Endothelial cell of umbilical vein (primary cell): Measurements from ENCODE around the gene SAT1. TPM values are rescaled to one million over a fixed set of nuclear protein-coding genes. Genes with fewer than 3 reads are reported as not detected.

ENCODE experiments used
- BruUV-seq: library from RNA; stranded (reverse); fragments of 400-500 nt; replicated peaks from 2 replicates; lab custom pipeline; 2021; lab: Mats Ljungman, UMichigan
- CTCF ChIA-PET: fragments of 300-600, 350-600 bp; sonication (Branson Sonifier 250); formaldehyde crosslinking; loops from one replicate; lab custom pipeline; 2021; ENCODE audit warnings: antibody characterized with exemption, inconsistent platforms; lab: Charles Lee
- POLR2A ChIA-PET: fragments of 300-600, 350-600 bp; sonication (Branson Sonifier 250); formaldehyde crosslinking; loops from one replicate; lab custom pipeline; 2021; ENCODE audit warnings: antibody characterized with exemption, inconsistent platforms; lab: Charles Lee
- DNase-seq: peaks from one replicate; pipeline ENCODE4 v3.0.0-alpha.2; 2011; ENCODE audit warnings: low read depth, low spot score
- FAIRE-seq: peaks from 2 replicates; lab custom pipeline; 2011; peaks lifted over from hg19 to GRCh38; lab: Jason Lieb, UNC
- H2AFZ ChIP-seq: 2 replicates; pipeline ENCODE4 v1.6.0; 2012; ENCODE audit warnings: low read depth, low read length, control low read depth, inconsistent platforms
- H3K27ac ChIP-seq: 2 replicates; pipeline ENCODE4 v1.5.1; 2011; ENCODE audit warnings: low read depth, mild to moderate bottlenecking, control low read depth, low read length, moderate library complexity; ENCODE audit not compliant: insufficient read depth
- H3K27me3 ChIP-seq, 2 experiments: 2 replicates each; pipeline versions ENCODE4 v1.6.0 to v1.6.1; 2011; ENCODE audit warnings: low read length in 2 of 2, mixed read lengths in 1 of 2; ENCODE audit not compliant: control insufficient read depth in 2 of 2, insufficient read depth in 2 of 2
- H3K36me3 ChIP-seq, 2 experiments: 2 replicates in 1 of 2; 3 replicates in 1 of 2; pipeline ENCODE4 v1.5.1; 2011; ENCODE audit warnings: low read length in 2 of 2, mild to moderate bottlenecking in 1 of 2, moderate library complexity in 1 of 2; ENCODE audit not compliant: control insufficient read depth in 2 of 2, insufficient read depth in 2 of 2; ENCODE audit errors: extremely low read depth in 1 of 2
- H3K4me1 ChIP-seq: 3 replicates; pipeline ENCODE4 v1.5.1; 2011; ENCODE audit warnings: mild to moderate bottlenecking, low read length; ENCODE audit not compliant: control insufficient read depth, insufficient read depth; ENCODE audit errors: extremely low read depth
- H3K4me2 ChIP-seq: 2 replicates; pipeline ENCODE4 v1.6.1; 2011; ENCODE audit warnings: low read length, control low read depth, mixed read lengths; ENCODE audit not compliant: insufficient read depth
- H3K4me3 ChIP-seq, 3 experiments: fragments of 200-600 bp in 1 of 3; sonication (generic), shearing (Covaris generic) in 1 of 3; replicated peaks in 1 of 3; 2 replicates each; pipeline ENCODE4 v1.5.1; 2011 to 2016; ENCODE audit warnings: control low read depth in 3 of 3, low read length in 3 of 3, mild to moderate bottlenecking in 2 of 3, inconsistent platforms in 1 of 3, low read depth in 1 of 3, moderate library complexity in 1 of 3; ENCODE audit not compliant: insufficient read depth in 1 of 3
- H3K79me2 ChIP-seq: 2 replicates; pipeline ENCODE4 v1.6.0; 2012; ENCODE audit warnings: low read length, inconsistent platforms; ENCODE audit not compliant: control insufficient read depth, insufficient read depth
- H3K9ac ChIP-seq: replicated peaks from 2 replicates; pipeline ENCODE3; 2011; ENCODE audit warnings: low read length, control low read depth; ENCODE audit not compliant: insufficient read depth; ENCODE audit errors: extremely low read depth
- H3K9me1 ChIP-seq: replicated peaks from 3 replicates; pipeline ENCODE4 v1.6.0; 2011; ENCODE audit warnings: mild to moderate bottlenecking, low read length; ENCODE audit not compliant: control insufficient read depth, insufficient read depth; ENCODE audit errors: extremely low read depth
- H3K9me3 ChIP-seq: replicated peaks from 2 replicates; pipeline ENCODE4 v1.5.1; 2012; ENCODE audit warnings: low read length, inconsistent platforms; ENCODE audit not compliant: control insufficient read depth, insufficient read depth
- H4K20me1 ChIP-seq: replicated peaks from 2 replicates; pipeline ENCODE3; 2011; ENCODE audit warnings: mild to moderate bottlenecking, low read length; ENCODE audit not compliant: control insufficient read depth, insufficient read depth; ENCODE audit errors: extremely low read depth
- FOS ChIP-seq: IDR thresholded peaks from 2 replicates; pipeline ENCODE4 v1.6.1; 2011; ENCODE audit warnings: mild to moderate bottlenecking, low read length, moderate library complexity, borderline replicate concordance; ENCODE audit not compliant: insufficient read depth
- GATA2 ChIP-seq: IDR thresholded peaks from 2 replicates; pipeline ENCODE4 v1.7.0; 2011; ENCODE audit warnings: low read depth, mild to moderate bottlenecking, moderate library complexity, mixed read lengths, low read length; ENCODE audit not compliant: insufficient read length, insufficient read depth
- JUN ChIP-seq: IDR thresholded peaks from 2 replicates; pipeline ENCODE4 v1.6.1; 2011; ENCODE audit warnings: borderline replicate concordance, low read depth; ENCODE audit not compliant: insufficient read length, insufficient read depth
- POLR2A ChIP-seq: IDR thresholded peaks from 2 replicates; pipeline ENCODE4 v1.6.1; 2012; ENCODE audit warnings: low read depth, mild to moderate bottlenecking, control low read depth, low read length
- POLR2AphosphoS5 ChIP-seq: IDR thresholded peaks from 2 replicates; pipeline ENCODE4 v1.6.1; 2012; ENCODE audit warnings: low read depth, mild to moderate bottlenecking, control low read depth, low read length, moderate library complexity; ENCODE audit not compliant: insufficient read depth
- dilution Hi-C: fragments of 300-500 bp; cut with MboI; formaldehyde crosslinking; loops from one replicate; pipeline ENCODE4 v1.15.0; 2019; ENCODE audit warnings: low sequenced_read_pairs; ENCODE audit not compliant: extremely low pct_ligation_motif_present
- intact Hi-C: fragments of 100-400 bp; cut with micrococcal nuclease; formaldehyde crosslinking; loops from one replicate; pipeline ENCODE4 v1.10.0; 2022
- polyA plus RNA-seq, 4 experiments: library from polyadenylated mRNA; depleted of rRNA in 3 of 4; stranded (reverse) in 3 of 4; unstranded in 1 of 4; fragments of >200 nt; gene quantifications; 2 replicates each; pipeline versions ENCODE4 v1.2.1 to v1.2.3, GENCODE V29; 2011 to 2012; ENCODE audit warnings: missing spikeins in 1 of 4
- total RNA-seq: library from RNA; stranded (reverse); gene quantifications from 2 replicates; pipeline ENCODE4 v1.2.3, GENCODE V29; 2021
- TF ChIP-seq, protein P1 (sequence below), 2 donors: IDR thresholded peaks; 1 replicate in 1 of 2; 2 replicates in 1 of 2; pipeline ENCODE4 v1.5.1; 2011; ENCODE audit warnings: low read length in 2 of 2, mild to moderate bottlenecking in 2 of 2, moderate library complexity in 2 of 2, control low read depth in 1 of 2, inconsistent platforms in 1 of 2, low read depth in 1 of 2; ENCODE audit not compliant: insufficient read depth in 1 of 2; ENCODE audit errors: extremely low read depth in 1 of 2
- TF ChIP-seq, protein P2 (sequence below): IDR thresholded peaks from 2 replicates; pipeline ENCODE4 v1.6.1; 2011; ENCODE audit not compliant: insufficient read depth, insufficient read length

SAT1 gene
- total and polyA plus RNA-seq, 2 donors (not counting 3 experiments of a cell fraction or from before 2014, with no cell fraction given): 289 to 526 TPM

DNA sequence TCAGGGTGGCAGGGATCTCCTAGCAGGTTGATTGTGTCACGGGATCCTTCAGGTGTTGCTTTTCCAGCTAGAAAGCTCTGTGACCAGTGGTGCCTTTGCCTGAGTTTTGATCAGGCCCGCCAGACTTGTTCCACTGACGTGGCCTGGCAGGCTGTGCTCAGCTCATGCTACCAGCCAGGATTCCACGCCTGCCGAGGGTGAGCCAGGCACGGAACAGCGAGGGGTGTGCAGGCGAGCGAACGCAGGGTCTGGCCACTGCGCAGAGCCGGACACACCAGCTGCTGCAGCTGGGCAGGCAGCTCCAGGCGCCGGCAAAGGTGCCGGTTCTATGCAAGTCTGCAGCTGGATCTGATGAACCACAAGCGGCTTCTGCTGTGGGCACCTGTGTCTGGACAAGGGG lies 17.1 kb upstream of the SAT1 start:
- Histone ChIP-seq H3K4me1 (no peaks in the 10 kb centered on the region), H4K20me1 (no peaks in the 10 kb centered on the region), H3K4me3 (no peak overlapping the region), H3K9me1 (no peaks in the 10 kb centered on the region), H3K36me3 (no peaks in the 10 kb centered on the region), H3K27ac (no peak overlapping the region), H2AFZ (no peak overlapping the region), H3K9me3 (no peaks in the 10 kb centered on the region), H3K79me2 (no peaks in the 10 kb centered on the region), H3K4me2 (no peak overlapping the region), H3K27me3 (no peaks in the 10 kb centered on the region), H3K9ac (no peak overlapping the region)
- dilution Hi-C loops: no loop called here
- no peak for DNase-seq
- no TSS peak for BruUV-seq
- ChIA-PET CTCF (interaction anchor here (1.2 to 2.9 kb wide), 2 partner anchors 9 to 136 kb away, joined by 3 to 12 read pairs; no protein-coding TSS in a partner anchor), POLR2A (no interaction called here)
- TF ChIP-seq FOS: no peak
- no peak for TF ChIP-seq JUN
- TF ChIP-seq, protein P1, sequence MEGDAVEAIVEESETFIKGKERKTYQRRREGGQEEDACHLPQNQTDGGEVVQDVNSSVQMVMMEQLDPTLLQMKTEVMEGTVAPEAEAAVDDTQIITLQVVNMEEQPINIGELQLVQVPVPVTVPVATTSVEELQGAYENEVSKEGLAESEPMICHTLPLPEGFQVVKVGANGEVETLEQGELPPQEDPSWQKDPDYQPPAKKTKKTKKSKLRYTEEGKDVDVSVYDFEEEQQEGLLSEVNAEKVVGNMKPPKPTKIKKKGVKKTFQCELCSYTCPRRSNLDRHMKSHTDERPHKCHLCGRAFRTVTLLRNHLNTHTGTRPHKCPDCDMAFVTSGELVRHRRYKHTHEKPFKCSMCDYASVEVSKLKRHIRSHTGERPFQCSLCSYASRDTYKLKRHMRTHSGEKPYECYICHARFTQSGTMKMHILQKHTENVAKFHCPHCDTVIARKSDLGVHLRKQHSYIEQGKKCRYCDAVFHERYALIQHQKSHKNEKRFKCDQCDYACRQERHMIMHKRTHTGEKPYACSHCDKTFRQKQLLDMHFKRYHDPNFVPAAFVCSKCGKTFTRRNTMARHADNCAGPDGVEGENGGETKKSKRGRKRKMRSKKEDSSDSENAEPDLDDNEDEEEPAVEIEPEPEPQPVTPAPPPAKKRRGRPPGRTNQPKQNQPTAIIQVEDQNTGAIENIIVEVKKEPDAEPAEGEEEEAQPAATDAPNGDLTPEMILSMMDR (IDR thresholded peaks at IDR 0.05; ENCODE audit: extremely low read depth in 1 of 2, insufficient read depth in 1 of 2, low read depth in 1 of 2, low read length in 2 of 2): no peak
- FAIRE-seq: no peak
- intact Hi-C loops: no loop called here

DNA sequence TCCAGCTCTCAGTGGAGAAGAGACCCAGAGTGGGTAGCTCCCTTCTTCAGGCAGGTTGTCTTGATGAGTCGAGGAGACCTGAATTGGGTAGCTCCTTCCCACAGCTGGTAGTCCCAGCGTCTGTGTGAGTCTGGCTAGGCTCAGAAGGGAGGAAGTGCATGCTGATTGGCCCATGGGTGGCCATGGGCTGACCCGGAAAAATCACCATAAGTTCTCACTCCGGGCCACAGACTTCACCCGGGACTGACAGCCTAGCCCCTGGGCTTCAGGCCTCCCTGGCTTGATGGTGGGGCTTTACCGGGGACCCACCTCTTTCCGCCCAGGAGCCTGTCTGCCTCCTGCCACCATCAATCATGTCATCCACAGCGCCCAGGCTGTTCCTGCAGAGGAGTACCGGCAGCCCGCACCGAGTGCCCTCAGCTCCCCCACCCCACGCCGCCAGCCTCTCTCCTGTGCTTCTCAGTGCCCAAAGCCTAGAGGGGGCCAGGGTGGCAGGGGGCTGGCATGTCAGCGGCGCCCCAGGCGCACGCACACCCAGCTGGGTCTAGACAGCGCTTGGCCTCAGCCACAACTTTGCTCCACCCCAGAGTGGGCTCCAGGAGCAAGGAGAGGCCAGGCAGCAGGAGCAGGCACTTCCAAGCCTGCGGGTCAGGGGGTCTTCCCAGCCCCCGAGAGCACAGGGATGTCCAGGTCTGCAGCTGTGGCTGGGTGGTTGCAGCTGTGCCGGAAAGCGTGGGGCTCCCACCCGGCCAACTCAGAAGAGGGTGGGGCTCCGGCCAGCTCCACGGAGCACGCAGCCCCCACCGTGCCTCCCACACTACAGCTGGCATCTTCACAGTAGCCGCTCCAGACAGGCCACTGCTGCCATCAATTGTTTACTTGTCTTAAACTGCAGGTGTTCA lies 16.1 kb upstream of the SAT1 start:
- ChIA-PET POLR2A (no interaction called here), CTCF (interaction anchor here (2.9 kb wide), 1 partner anchor 135 kb away, joined by 12 read pairs; no protein-coding TSS in a partner anchor)
- dilution Hi-C loops (no loop called here), intact Hi-C loops (no loop called here)
- no peaks in the 10 kb centered on the region for H3K79me2 ChIP-seq
- DNase-seq: no peak
- no peak overlapping the region for H3K27ac ChIP-seq
- H4K20me1 ChIP-seq: no peaks in the 10 kb centered on the region
- H3K27me3 ChIP-seq: no peaks in the 10 kb centered on the region
- BruUV-seq: no TSS peak
- no peaks in the 10 kb centered on the region for H3K9me3 ChIP-seq
- no peak overlapping the region for H3K4me2 ChIP-seq
- H3K4me1 ChIP-seq: no peaks in the 10 kb centered on the region
- no peak for FAIRE-seq
- H3K9ac ChIP-seq: no peak overlapping the region
- H3K36me3 ChIP-seq: no peaks in the 10 kb centered on the region
- no peak overlapping the region for H2AFZ ChIP-seq
- H3K4me3 ChIP-seq: no peak overlapping the region
- TF ChIP-seq, protein P2, sequence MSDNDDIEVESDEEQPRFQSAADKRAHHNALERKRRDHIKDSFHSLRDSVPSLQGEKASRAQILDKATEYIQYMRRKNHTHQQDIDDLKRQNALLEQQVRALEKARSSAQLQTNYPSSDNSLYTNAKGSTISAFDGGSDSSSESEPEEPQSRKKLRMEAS: no peak
- no peak for TF ChIP-seq JUN
- TF ChIP-seq, protein P1 (IDR thresholded peaks at IDR 0.05; ENCODE audit: extremely low read depth in 1 of 2, insufficient read depth in 1 of 2, low read depth in 1 of 2, low read length in 2 of 2): no peak
- no peak for TF ChIP-seq POLR2AphosphoS5
- TF ChIP-seq GATA2: no peak
- no peak for TF ChIP-seq POLR2A
- TF ChIP-seq FOS: no peak
- no peaks in the 10 kb centered on the region for H3K9me1 ChIP-seq
